NB4 (cell line): ENCODE results near the gene PDE4B.

Source experiments
- CTCF ChIP-seq: IDR thresholded peaks from one replicate; pipeline ENCODE4 v1.5.1; 2012; ENCODE audit warnings: low read depth, low read length
- MYC ChIP-seq: IDR thresholded peaks from 2 replicates; pipeline ENCODE4 v1.6.1; 2011; ENCODE audit warnings: low read depth, low read length
- POLR2A ChIP-seq: IDR thresholded peaks from 2 replicates; pipeline ENCODE4 v1.6.1; 2011; ENCODE audit warnings: mild to moderate bottlenecking; ENCODE audit not compliant: insufficient read length; ENCODE audit errors: extremely low read depth
- TF ChIP-seq, protein P1 (sequence below): IDR thresholded peaks from 2 replicates; pipeline ENCODE4 v1.6.1; 2011; ENCODE audit warnings: low read depth, low read length

GRCh38 chr1:66331658-66332547, 539.2 kb downstream of the PDE4B start:
- no peak for TF ChIP-seq POLR2A
- no peak for TF ChIP-seq CTCF
- TF ChIP-seq, protein P1, sequence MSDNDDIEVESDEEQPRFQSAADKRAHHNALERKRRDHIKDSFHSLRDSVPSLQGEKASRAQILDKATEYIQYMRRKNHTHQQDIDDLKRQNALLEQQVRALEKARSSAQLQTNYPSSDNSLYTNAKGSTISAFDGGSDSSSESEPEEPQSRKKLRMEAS: peak; percentile 27
- TF ChIP-seq MYC: no peak; the same call in 1 of the 2 replicates
